Keratinocyte (primary cell): ENCODE results near the gene SLC16A2. TPM values are rescaled to one million over a fixed set of nuclear protein-coding genes. Genes with fewer than 3 reads are reported as not detected.

ENCODE experiments used
- DNase-seq: peaks from one replicate; pipeline ENCODE4 v3.0.0-alpha.2; 2011; ENCODE audit warnings: low read depth, missing footprints, low spot score
- FAIRE-seq: peaks from 2 replicates; lab custom pipeline; 2011; peaks lifted over from hg19 to GRCh38; lab: Jason Lieb, UNC
- H2AFZ ChIP-seq: 2 replicates; pipeline ENCODE4 v1.6.0; 2012; ENCODE audit warnings: low read length, control low read depth, inconsistent platforms; ENCODE audit not compliant: control insufficient read depth
- H3K27ac ChIP-seq: 2 replicates; pipeline ENCODE4 v1.5.1; 2011; ENCODE audit warnings: low read length; ENCODE audit not compliant: control insufficient read depth, insufficient read depth
- H3K27me3 ChIP-seq: 3 replicates; pipeline ENCODE4 v1.6.0; 2011; ENCODE audit warnings: low read length; ENCODE audit not compliant: control insufficient read depth, insufficient read depth; ENCODE audit errors: extremely low read depth
- H3K36me3 ChIP-seq, 2 experiments: 2 replicates in 1 of 2; 3 replicates in 1 of 2; pipeline ENCODE4 v1.5.1; 2011; ENCODE audit warnings: low read length in 2 of 2, mild to moderate bottlenecking in 1 of 2; ENCODE audit not compliant: control insufficient read depth in 2 of 2, insufficient read depth in 2 of 2; ENCODE audit errors: extremely low read depth in 1 of 2
- H3K4me1 ChIP-seq: 3 replicates; pipeline ENCODE4 v1.5.1; 2011; ENCODE audit warnings: low read length; ENCODE audit not compliant: control insufficient read depth, insufficient read depth; ENCODE audit errors: extremely low read depth
- H3K4me2 ChIP-seq: 3 replicates; pipeline ENCODE4 v1.6.0; 2011; ENCODE audit warnings: low read depth, low read length; ENCODE audit not compliant: control insufficient read depth, insufficient read depth; ENCODE audit errors: extremely low read depth
- H3K4me3 ChIP-seq, 3 experiments: fragments of 200-600 bp in 1 of 3; sonication (generic) in 1 of 3; 2 replicates in 2 of 3; 3 replicates in 1 of 3; pipeline ENCODE4 v1.5.1; 2011 to 2016; ENCODE audit warnings: low read length in 3 of 3, mild to moderate bottlenecking in 3 of 3, control low read depth in 2 of 3, inconsistent platforms in 1 of 3, low read depth in 1 of 3, mixed read lengths in 1 of 3, mixed run types in 1 of 3, moderate library complexity in 1 of 3; ENCODE audit not compliant: control insufficient read depth in 2 of 3, insufficient read depth in 2 of 3; ENCODE audit errors: extremely low read depth in 1 of 3
- H3K79me2 ChIP-seq: 2 replicates; pipeline ENCODE4 v1.6.0; 2012; ENCODE audit warnings: low read length; ENCODE audit not compliant: control insufficient read depth, insufficient read depth
- H3K9ac ChIP-seq: 3 replicates; pipeline ENCODE4 v1.6.0; 2011; ENCODE audit warnings: low read length; ENCODE audit not compliant: control insufficient read depth, insufficient read depth; ENCODE audit errors: extremely low read depth
- H3K9me1 ChIP-seq: 3 replicates; pipeline ENCODE4 v1.6.0; 2011; ENCODE audit warnings: low read length; ENCODE audit not compliant: control insufficient read depth, insufficient read depth; ENCODE audit errors: extremely low read depth
- H3K9me3 ChIP-seq: 2 replicates; pipeline ENCODE4 v1.5.1; 2012; ENCODE audit warnings: low read depth, low read length; ENCODE audit not compliant: control insufficient read depth
- H4K20me1 ChIP-seq: 3 replicates; pipeline ENCODE4 v1.6.0; 2011; ENCODE audit warnings: low read length; ENCODE audit not compliant: control insufficient read depth, insufficient read depth; ENCODE audit errors: extremely low read depth
- CTCF ChIP-seq, 3 experiments: IDR thresholded peaks in 1 of 3; conservative IDR thresholded peaks in 1 of 3; optimal IDR thresholded peaks in 1 of 3; 2 replicates in 2 of 3; 3 replicates in 1 of 3; pipeline versions ENCODE3 to v1.5.1; 2011; ENCODE audit warnings: low read length in 3 of 3, mild to moderate bottlenecking in 3 of 3, moderate library complexity in 2 of 3, control low read depth in 1 of 3, inconsistent platforms in 1 of 3; ENCODE audit not compliant: insufficient read depth in 2 of 3; ENCODE audit errors: extremely low read depth in 1 of 3
- EZH2 ChIP-seq: IDR thresholded peaks from one replicate; pipeline ENCODE4 v1.6.1; 2012; ENCODE audit warnings: inconsistent platforms, mild to moderate bottlenecking, low read length, moderate library complexity
- dilution Hi-C: fragments of 300-500 bp; cut with MboI; formaldehyde crosslinking; loops from one replicate; pipeline ENCODE4 v1.7.0; 2020; ENCODE audit warnings: low sequenced_read_pairs; ENCODE audit not compliant: extremely low pct_ligation_motif_present
- polyA plus RNA-seq, 5 experiments: library from polyadenylated mRNA; depleted of rRNA in 3 of 5; stranded (reverse) in 3 of 5; stranded (forward) in 1 of 5; unstranded in 1 of 5; fragments of >200 nt; gene quantifications; 1 replicate in 1 of 5; 2 replicates in 3 of 5; 3 replicates in 1 of 5; pipeline versions ENCODE4 v1.2.1 to v1.2.3, GENCODE V29; 2011 to 2012; ENCODE audit warnings: missing spikeins in 2 of 5, low read depth in 1 of 5, low replicate concordance in 1 of 5

Gene SLC16A2
- polyA plus RNA-seq, 1 donor (not counting 4 experiments of a cell fraction or from before 2014, with no cell fraction given), result 38.4 TPM

GRCh38 chrX:74431797-74432196 lies 10.5 kb downstream of the SLC16A2 start:
- Histone ChIP-seq H4K20me1 (no peaks in the 10 kb centered on the region), H3K4me3 (no peak overlapping the region), H3K36me3 (no peaks in the 10 kb centered on the region), H3K79me2 (no peaks in the 10 kb centered on the region), H2AFZ (no peak overlapping the region), H3K27me3 (no peaks in the 10 kb centered on the region), H3K4me1 (no peaks in the 10 kb centered on the region), H3K9me3 (no peaks in the 10 kb centered on the region), H3K9me1 (no peaks in the 10 kb centered on the region), H3K27ac (no peak overlapping the region), H3K4me2 (no peak overlapping the region), H3K9ac (no peak overlapping the region)
- TF ChIP-seq CTCF (optimal IDR thresholded peaks at IDR 0.05 in 1 of 3, IDR thresholded peaks at IDR 0.05 in 1 of 3, conservative IDR thresholded peaks at IDR 0.05 in 1 of 3; ENCODE audit: extremely low read depth in 1 of 3, insufficient read depth in 2 of 3, low read length in 3 of 3) (no peak), EZH2 (no peak)
- dilution Hi-C loops, result no loop called here
- FAIRE-seq (no peak), DNase-seq (no peak)

GRCh38 chrX:74434336-74434735 lies 13.0 kb downstream of the SLC16A2 start:
- FAIRE-seq, result no peak
- DNase-seq, result no peak
- Histone ChIP-seq H3K9me1 (no peaks in the 10 kb centered on the region), H3K79me2 (no peaks in the 10 kb centered on the region), H2AFZ (no peak overlapping the region), H3K27ac (no peak overlapping the region), H3K4me2 (no peak overlapping the region), H3K4me3 (no peak overlapping the region), H3K9ac (no peak overlapping the region), H3K4me1 (no peaks in the 10 kb centered on the region), H3K27me3 (no peaks in the 10 kb centered on the region), H4K20me1 (no peaks in the 10 kb centered on the region), H3K36me3 (no peaks in the 10 kb centered on the region), H3K9me3 (no peaks in the 10 kb centered on the region)
- TF ChIP-seq EZH2 (no peak), CTCF (optimal IDR thresholded peaks at IDR 0.05 in 1 of 3, IDR thresholded peaks at IDR 0.05 in 1 of 3, conservative IDR thresholded peaks at IDR 0.05 in 1 of 3; ENCODE audit: extremely low read depth in 1 of 3, insufficient read depth in 2 of 3, low read length in 3 of 3) (no peak)
- dilution Hi-C loops, result no loop called here
